ENCODE data around the gene COX7B2.

COX7B2 gene

GRCh38 chr4:46886711-46887110 lies 22.3 kb downstream of the COX7B2 start:
- DNase-seq: no peak

- no peak for DNase-seq
Observed at GRCh38 chr4:46878641-46879040, 30.4 kb downstream of the COX7B2 start.

- DNase-seq: no peak
Observed at GRCh38 chr4:46874811-46875210, 34.2 kb downstream of the COX7B2 start.

GRCh38 chr4:46870411-46870810 lies 38.6 kb downstream of the COX7B2 start:
- no peak for DNase-seq

GRCh38 chr4:46856333-46856732 lies 52.7 kb downstream of the COX7B2 start:
- DNase-seq: no peak

GRCh38 chr4:46852800-46853199 lies 56.2 kb downstream of the COX7B2 start:
- DNase-seq: no peak

- no peak for DNase-seq
Observed at GRCh38 chr4:46850026-46850425, 59.0 kb downstream of the COX7B2 start.

GRCh38 chr4:46844325-46844917 lies 64.6 kb downstream of the COX7B2 start:
- peak in 1 of 2 experiments; percentile 17 for DNase-seq

- no peak for DNase-seq
Observed at GRCh38 chr4:46839128-46839527, 69.9 kb downstream of the COX7B2 start.

GRCh38 chr4:46837639-46838038 lies 71.4 kb downstream of the COX7B2 start:
- no peak for DNase-seq

GRCh38 chr4:46836584-46836983 lies 72.5 kb downstream of the COX7B2 start:
- DNase-seq: no peak

GRCh38 chr4:46830971-46831454 lies 78.0 kb downstream of the COX7B2 start:
- DNase-seq: no peak

GRCh38 chr4:46820154-46820553 lies 88.9 kb downstream of the COX7B2 start:
- DNase-seq: no peak

GRCh38 chr4:46819095-46819494 lies 90.0 kb downstream of the COX7B2 start:
- DNase-seq: no peak

- no peak for DNase-seq
Observed at GRCh38 chr4:46818604-46819003, 90.4 kb downstream of the COX7B2 start.

GRCh38 chr4:46817806-46818205 lies 91.2 kb downstream of the COX7B2 start:
- no peak for DNase-seq

- no peak for DNase-seq
Observed at GRCh38 chr4:46804781-46805413, 104.1 kb downstream of the COX7B2 start.

- no peak for DNase-seq
Observed at GRCh38 chr4:46793036-46793435, 116.0 kb downstream of the COX7B2 start.

- DNase-seq: no peak
Observed at GRCh38 chr4:46781434-46782092, 127.5 kb downstream of the COX7B2 start.

- no peak for DNase-seq
Observed at GRCh38 chr4:46765465-46765864, 143.6 kb downstream of the COX7B2 start.

- DNase-seq: no peak
Observed at GRCh38 chr4:46730075-46730474, 179.0 kb downstream of the COX7B2 start.

- no peak for DNase-seq
Observed at GRCh38 chr4:46720055-46720454, 189.0 kb downstream of the COX7B2 start.

GRCh38 chr4:46717950-46718349 lies 191.1 kb downstream of the COX7B2 start:
- DNase-seq: no peak

GRCh38 chr4:46715468-46715867 lies 193.6 kb downstream of the COX7B2 start:
- no peak for DNase-seq

All from stimulated activated CD4-positive, alpha-beta T cell treated with anti-CD3 and anti-CD28 coated beads, Interleukin-4, amount 100 ng/mL, for 4 hours (primary cell).